ENCODE data around the gene TCF7L1. TPM values are rescaled to one million over a fixed set of nuclear protein-coding genes. Genes with fewer than 3 reads are reported as not detected.

The TCF7L1 gene
- total and polyA plus RNA-seq, 2 of the 13 experiments (the other 11 are each of a cell fraction or from before 2014, with no cell fraction given), result 0.04 to 0.15 TPM

GRCh38 chr2:85145116-85145820, 12.1 kb downstream of the TCF7L1 start (continued):
- TF ChIP-seq ZBTB25 (CRISPR knock-in tag; IDR thresholded peaks at IDR 0.05) (no peak), ZFP62 (CRISPR knock-in tag; IDR thresholded peaks at IDR 0.05) (no peak), ZNF142 (CRISPR knock-in tag; IDR thresholded peaks at IDR 0.05) (no peak), MAZ (IDR thresholded peaks at IDR 0.05; ENCODE audit: borderline replicate concordance, low read depth, low read length) (no peak), MAZ (CRISPR knock-in tag; IDR thresholded peaks at IDR 0.05; ENCODE audit: low read depth) (no peak), ZNF879 (CRISPR knock-in tag; IDR thresholded peaks at IDR 0.05) (no peak), ETV5 (CRISPR knock-in tag; IDR thresholded peaks at IDR 0.05; ENCODE audit: borderline replicate concordance) (no peak), ZNF547 (CRISPR knock-in tag; IDR thresholded peaks at IDR 0.05) (no peak), ZBTB4 (CRISPR knock-in tag; IDR thresholded peaks at IDR 0.05; ENCODE audit: borderline replicate concordance) (no peak)

Measured in HepG2 (cell line).